Measurements from ENCODE around the gene SLC25A22. TPM values are rescaled to one million over a fixed set of nuclear protein-coding genes. Genes with fewer than 3 reads are reported as not detected.
A peak's percentile ranks its signal among the peaks of the same experiment; 100 is the strongest.

The SLC25A22 gene
- polyA plus RNA-seq, 2 of the 4 experiments (the other 2 are of a cell fraction): 13.5 to 18.7 TPM

DNA sequence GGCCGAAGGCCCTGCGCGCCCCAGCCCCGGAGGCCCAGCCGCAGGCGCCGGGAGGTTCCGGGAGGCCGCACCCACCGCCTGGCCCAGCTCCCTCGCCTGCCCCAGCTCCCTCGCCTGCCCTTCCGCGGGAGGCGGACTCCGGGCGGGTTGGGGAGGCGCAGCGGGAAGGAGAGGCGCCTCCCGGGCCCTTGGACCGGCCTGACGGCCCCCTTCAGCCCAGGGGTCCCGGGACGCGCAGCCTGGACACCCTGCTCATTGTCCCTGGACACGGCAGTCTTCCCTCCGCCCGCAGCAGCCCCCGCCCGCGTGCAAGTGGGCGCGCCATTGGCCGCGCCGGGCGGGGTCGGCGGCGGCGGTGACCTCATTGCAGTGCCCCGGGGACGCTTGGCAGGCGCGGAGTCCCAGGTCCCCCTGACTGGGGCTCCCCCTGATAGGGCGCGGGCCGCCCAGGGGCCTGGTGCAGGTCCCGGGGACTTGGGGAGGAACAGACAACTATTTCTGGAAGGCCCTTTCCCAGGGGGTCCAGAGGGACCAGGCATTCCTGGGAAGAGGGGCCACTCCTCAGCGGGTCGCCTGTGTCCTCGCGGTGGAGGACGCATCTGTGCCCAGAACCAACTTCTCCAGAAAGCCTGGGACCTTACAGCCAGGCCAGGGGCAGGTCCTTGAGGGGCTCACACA, 35.2 kb upstream of the SLC25A22 start:
- no peak for FAIRE-seq
- peak overlapping the region; percentile 88 for H3K4me2 ChIP-seq
- H3K27ac ChIP-seq: peak overlapping the region; percentile 98 to 100
- peak in 1 of 2 experiments; percentile 55 for DNase-seq (ENCODE audit: low read depth in 1 of 2, low spot score in 1 of 2)
- no peaks in the 10 kb centered on the region for H3K9me3 ChIP-seq
- peak in 1 of 2 experiments; percentile 1; a peak in 2 of 6 replicates for ATAC-seq
- H3K4me3 ChIP-seq: peak overlapping the region; percentile 86
- POLR2A ChIA-PET: interaction anchor here (1.2 to 5.1 kb wide), 5 partner anchors 10 to 24 kb away, joined by 3 to 52 read pairs (median 20); partner anchors contain the start of genes PNPLA2, POLR2L, RPLP2 and TSPAN4
- peaks cover 57% of the 10 kb centered on the region for H3K4me1 ChIP-seq
- TF ChIP-seq JUN (IDR thresholded peaks at IDR 0.05): peak in 1 of 2 experiments; percentile 59; a peak in 3 of 5 replicates
- TF ChIP-seq PHF8 (IDR thresholded peaks at IDR 0.05; ENCODE audit: borderline replicate concordance, low read depth): peak; percentile 11; the same call in 1 of the 2 replicates
- peak; percentile 63; the same call in 1 of the 2 replicates for TF ChIP-seq TFCP2L1 (CRISPR knock-in tag; IDR thresholded peaks at IDR 0.05)
- TF ChIP-seq MYC (IDR thresholded peaks at IDR 0.05; ENCODE audit: borderline replicate concordance, low read length): 0 out of 2 replicates have a peak, but pooled peaks have one; percentile 39
- TF ChIP-seq, protein P1, sequence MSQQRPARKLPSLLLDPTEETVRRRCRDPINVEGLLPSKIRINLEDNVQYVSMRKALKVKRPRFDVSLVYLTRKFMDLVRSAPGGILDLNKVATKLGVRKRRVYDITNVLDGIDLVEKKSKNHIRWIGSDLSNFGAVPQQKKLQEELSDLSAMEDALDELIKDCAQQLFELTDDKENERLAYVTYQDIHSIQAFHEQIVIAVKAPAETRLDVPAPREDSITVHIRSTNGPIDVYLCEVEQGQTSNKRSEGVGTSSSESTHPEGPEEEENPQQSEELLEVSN (IDR thresholded peaks at IDR 0.05; ENCODE audit: borderline replicate concordance, low read depth): no peak
- no peak for TF ChIP-seq RARB (CRISPR knock-in tag; IDR thresholded peaks at IDR 0.05)
- TF ChIP-seq TP53 (CRISPR knock-in tag; IDR thresholded peaks at IDR 0.05): 0 out of 2 replicates have a peak, but pooled peaks have one; percentile 52
- TF ChIP-seq, protein P2, sequence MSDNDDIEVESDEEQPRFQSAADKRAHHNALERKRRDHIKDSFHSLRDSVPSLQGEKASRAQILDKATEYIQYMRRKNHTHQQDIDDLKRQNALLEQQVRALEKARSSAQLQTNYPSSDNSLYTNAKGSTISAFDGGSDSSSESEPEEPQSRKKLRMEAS (IDR thresholded peaks at IDR 0.05): 0 out of 2 replicates have a peak, but pooled peaks have one; percentile 2
- TF ChIP-seq POLR2A (IDR thresholded peaks at IDR 0.05; ENCODE audit: low read length): peak; percentile 5; the same call in 1 of the 2 replicates
- no CpG with 5 or more reads among the region's 55 CpGs for WGBS (ENCODE audit: missing lambda C conversion rate)
- CTCF ChIA-PET: interaction anchor here (0.8 to 2.4 kb wide), 4 partner anchors 9 to 18 kb away, joined by 4 to 10 read pairs (median 6); no protein-coding TSS in a partner anchor

DNA sequence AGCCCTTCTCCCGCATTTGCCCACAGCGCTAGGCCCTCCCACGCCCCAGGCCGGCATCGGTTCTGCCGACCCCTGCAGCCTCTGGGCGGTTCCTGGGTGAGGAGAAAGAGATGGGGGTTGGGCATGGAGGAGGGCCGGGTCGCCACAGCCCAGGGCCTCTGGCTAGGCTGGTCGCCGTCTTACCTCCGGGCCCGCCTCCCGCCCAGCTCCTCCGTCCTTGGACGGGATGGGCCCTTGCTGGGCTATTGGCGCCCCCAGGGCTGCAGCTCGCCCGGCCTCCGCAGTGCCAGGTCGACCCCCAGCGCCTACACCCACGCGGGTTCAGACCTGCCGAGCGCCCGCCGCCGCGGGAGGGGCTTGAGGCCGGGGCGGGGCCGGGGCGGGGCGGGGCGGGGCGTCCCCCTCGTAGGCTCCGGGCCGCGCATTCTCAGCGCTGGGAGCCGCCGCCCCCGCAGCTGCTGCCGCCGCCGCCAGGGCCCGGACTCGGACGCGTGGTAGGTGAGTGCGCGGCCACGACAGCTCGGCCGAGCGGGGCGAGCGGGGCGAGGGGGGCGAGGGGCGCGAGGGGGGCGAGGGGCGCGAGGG, 34.5 kb upstream of the SLC25A22 start, which contains the start of gene CD151:
Gene CD151 (plus strand): TSS at position 424 of the 585 bp plus-strand sequence. CDS start 3,118 bp downstream, outside the sequence.
- ATAC-seq: peak; percentile 8 to 26
- TF ChIP-seq NR3C1 (IDR thresholded peaks at IDR 0.05): no peak
- TF ChIP-seq JUN (IDR thresholded peaks at IDR 0.05): peak; percentile 3 to 87; a peak in 2 of 5 replicates
- TF ChIP-seq POLR2A (IDR thresholded peaks at IDR 0.05; ENCODE audit: low read length): peak; percentile 37; the same call in 1 of the 2 replicates
- no peak for TF ChIP-seq ZSCAN20 (CRISPR knock-in tag; IDR thresholded peaks at IDR 0.05)
- 0 out of 2 replicates have a peak, but pooled peaks have one; percentile 20 for TF ChIP-seq GATA3 (IDR thresholded peaks at IDR 0.05; ENCODE audit: borderline replicate concordance)
- TF ChIP-seq, protein P2 (IDR thresholded peaks at IDR 0.05): 0 out of 2 replicates have a peak, but pooled peaks have one; percentile 28
- 0% methylated on average over 2 of the region's 67 CpGs for WGBS (ENCODE audit: missing lambda C conversion rate)
- ChIA-PET POLR2A (interaction anchor here (1.2 to 5.1 kb wide), 4 partner anchors 11 to 23 kb away, joined by 3 to 52 read pairs (median 34); partner anchors contain the start of genes PNPLA2, POLR2L, RPLP2 and TSPAN4), CTCF (interaction anchor here (0.8 to 1.4 kb wide), 2 partner anchors 10 to 12 kb away, joined by 4 read pairs; no protein-coding TSS in a partner anchor)
- FAIRE-seq: no peak
- Histone ChIP-seq H3K9me3 (no peaks in the 10 kb centered on the region), H3K27ac (peak within 1 kb of the TSS; percentile 98 to 100), H3K4me2 (peak within 1 kb of the TSS; percentile 88), H3K4me3 (peak within 1 kb of the TSS; percentile 86), H3K4me1 (peaks cover 56% of the 10 kb centered on the region)
- DNase-seq (ENCODE audit: low read depth in 1 of 2, low spot score in 1 of 2): peak in 1 of 2 experiments; percentile 68

DNA sequence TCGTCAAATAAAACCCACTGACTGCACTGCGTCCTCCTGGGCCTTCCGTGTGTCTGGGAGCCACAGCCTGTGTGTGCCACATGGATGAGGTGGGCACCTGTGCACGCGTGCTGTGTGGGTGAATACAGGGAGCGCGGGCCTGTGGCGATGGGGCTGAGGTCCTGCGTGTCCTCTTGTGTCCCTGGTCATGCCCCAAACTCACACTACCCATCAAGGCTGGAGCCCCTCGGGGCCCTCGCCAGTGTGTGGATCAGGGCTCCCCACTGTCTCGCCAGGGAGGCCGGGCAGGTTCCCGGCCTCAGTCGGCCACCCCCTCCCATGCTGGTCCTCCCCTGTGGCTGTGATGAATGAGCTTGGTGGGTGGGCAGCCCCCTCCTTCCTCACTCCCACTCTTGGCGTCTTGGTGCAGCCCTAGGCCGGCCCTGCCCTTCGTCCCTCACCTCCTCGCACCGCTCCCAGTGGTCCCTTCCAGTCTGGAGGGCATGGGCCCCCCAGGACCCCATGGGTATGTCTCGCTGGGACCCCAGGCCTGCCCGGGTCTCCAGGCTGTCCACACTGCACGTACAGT, 34.0 kb upstream of the SLC25A22 start:
- Histone ChIP-seq H3K4me2 (peak overlapping the region; percentile 88), H3K4me1 (peaks cover 54% of the 10 kb centered on the region)
- no peak for ATAC-seq

More for the DNA sequence above, 34.0 kb upstream of the SLC25A22 start:
- WGBS (ENCODE audit: missing lambda C conversion rate): 28% methylated on average over 17 of the region's 23 CpGs
- no peaks in the 10 kb centered on the region for H3K9me3 ChIP-seq
- peak overlapping the region; percentile 86 for H3K4me3 ChIP-seq
- CTCF ChIA-PET: interaction anchor here (1.3 to 1.4 kb wide), 2 partner anchors 13 kb away, joined by 4 read pairs; partner anchors contain the start of gene PNPLA2
- DNase-seq (ENCODE audit: low read depth in 1 of 2, low spot score in 1 of 2) (no peak), FAIRE-seq (no peak)
- POLR2A ChIA-PET: interaction anchor here (1.2 to 5.1 kb wide), 4 partner anchors 11 to 23 kb away, joined by 3 to 52 read pairs (median 34); partner anchors contain the start of genes PNPLA2, POLR2L, RPLP2 and TSPAN4
- TF ChIP-seq, protein P3, sequence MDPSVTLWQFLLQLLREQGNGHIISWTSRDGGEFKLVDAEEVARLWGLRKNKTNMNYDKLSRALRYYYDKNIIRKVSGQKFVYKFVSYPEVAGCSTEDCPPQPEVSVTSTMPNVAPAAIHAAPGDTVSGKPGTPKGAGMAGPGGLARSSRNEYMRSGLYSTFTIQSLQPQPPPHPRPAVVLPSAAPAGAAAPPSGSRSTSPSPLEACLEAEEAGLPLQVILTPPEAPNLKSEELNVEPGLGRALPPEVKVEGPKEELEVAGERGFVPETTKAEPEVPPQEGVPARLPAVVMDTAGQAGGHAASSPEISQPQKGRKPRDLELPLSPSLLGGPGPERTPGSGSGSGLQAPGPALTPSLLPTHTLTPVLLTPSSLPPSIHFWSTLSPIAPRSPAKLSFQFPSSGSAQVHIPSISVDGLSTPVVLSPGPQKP (IDR thresholded peaks at IDR 0.05; ENCODE audit: low read depth, low read length): no peak
- TF ChIP-seq, protein P4, sequence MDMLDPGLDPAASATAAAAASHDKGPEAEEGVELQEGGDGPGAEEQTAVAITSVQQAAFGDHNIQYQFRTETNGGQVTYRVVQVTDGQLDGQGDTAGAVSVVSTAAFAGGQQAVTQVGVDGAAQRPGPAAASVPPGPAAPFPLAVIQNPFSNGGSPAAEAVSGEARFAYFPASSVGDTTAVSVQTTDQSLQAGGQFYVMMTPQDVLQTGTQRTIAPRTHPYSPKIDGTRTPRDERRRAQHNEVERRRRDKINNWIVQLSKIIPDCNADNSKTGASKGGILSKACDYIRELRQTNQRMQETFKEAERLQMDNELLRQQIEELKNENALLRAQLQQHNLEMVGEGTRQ (IDR thresholded peaks at IDR 0.05): no peak
- no peak for TF ChIP-seq NFE2L2 (conservative IDR thresholded peaks at IDR 0.05; ENCODE audit: low read length)
- no peak for TF ChIP-seq RARB (CRISPR knock-in tag; IDR thresholded peaks at IDR 0.05)
- no peak for TF ChIP-seq HEYL (CRISPR knock-in tag; IDR thresholded peaks at IDR 0.05)
- TF ChIP-seq MYC (IDR thresholded peaks at IDR 0.05; ENCODE audit: borderline replicate concordance, low read length): no peak
- no peak for TF ChIP-seq CHD4 (IDR thresholded peaks at IDR 0.05; ENCODE audit: borderline replicate concordance)
- no peak for TF ChIP-seq SMC3 (IDR thresholded peaks at IDR 0.05)
- no peak for TF ChIP-seq NR3C1 (IDR thresholded peaks at IDR 0.05)
- TF ChIP-seq BHLHE40 (IDR thresholded peaks at IDR 0.05; ENCODE audit: low read depth, low read length): no peak
- TF ChIP-seq KDM1A (IDR thresholded peaks at IDR 0.05; ENCODE audit: low read depth): no peak
- peak overlapping the region; percentile 98 to 100 for H3K27ac ChIP-seq

Measured in A549 (cell line).